ENCODE measurements around the gene ARVCF. TPM values are rescaled to one million over a fixed set of nuclear protein-coding genes. Genes with fewer than 3 reads are reported as not detected.

The ARVCF gene
- total and polyA plus RNA-seq, 2 of the 8 experiments (the other 6 are each of a cell fraction or from before 2014, with no cell fraction given) = 31.0 to 43.2 TPM

- CTCF ChIA-PET (ENCODE audit: partially characterized antibody) = interaction anchor here (0.6 to 1.8 kb wide), 7 partner anchors 14 to 997 kb away, joined by 3 to 7 read pairs (median 5); no protein-coding TSS in a partner anchor
- no peak for DNase-seq (ENCODE audit: low read depth in 1 of 2, low spot score in 2 of 2)
- no peak for TF ChIP-seq EP300 (IDR thresholded peaks at IDR 0.05; ENCODE audit: borderline replicate concordance in 1 of 2, low read depth in 2 of 2, low read length in 2 of 2)
- no peak for TF ChIP-seq SAP30 (IDR thresholded peaks at IDR 0.05; ENCODE audit: insufficient read depth, insufficient replicate concordance, low read length)
- TF ChIP-seq SP2 (IDR thresholded peaks at IDR 0.05; ENCODE audit: low read length) = no peak
- no peak for TF ChIP-seq POLR2A (IDR thresholded peaks at IDR 0.05; ENCODE audit: control extremely low read depth in 1 of 2, low read depth in 2 of 2, low read length in 2 of 2)
These were observed 83.0 kb downstream of the ARVCF start for GRCh38 chr22:19933341-19934241.

More at GRCh38 chr22:19933341-19934241, 83.0 kb downstream of the ARVCF start:
- Histone ChIP-seq H3K4me1 (replicated peaks in 1 of 4; ENCODE audit: control insufficient read depth in 3 of 4, insufficient read depth in 4 of 4, low read length in 3 of 4) (no peaks in the 10 kb centered on the region), H4K5ac (ENCODE audit: insufficient read length, low read depth, low read length) (no peak overlapping the region), H3K18ac (ENCODE audit: extremely low read depth, low read length) (no peak overlapping the region), H2BK12ac (ENCODE audit: low read depth, low read length) (no peak overlapping the region), H4K20me1 (replicated peaks in 1 of 2; ENCODE audit: control insufficient read depth in 1 of 2, insufficient read depth in 2 of 2, low read length in 2 of 2) (peaks cover 0 to 1% of the 10 kb centered on the region in 2 experiments), H2BK120ac (replicated peaks; ENCODE audit: low read depth, low read length) (no peak overlapping the region), H2AFZ (ENCODE audit: low read length) (no peak overlapping the region), H3K79me1 (ENCODE audit: low read depth, low read length) (no peaks in the 10 kb centered on the region), H3K14ac (ENCODE audit: insufficient read length) (no peak overlapping the region), H3K79me2 (ENCODE audit: control insufficient read depth in 1 of 2, insufficient read depth in 2 of 2, low read length in 2 of 2) (no peaks in the 10 kb centered on the region), H3K56ac (replicated peaks; ENCODE audit: insufficient read length, low read depth, low read length) (no peak overlapping the region), H2AK5ac (ENCODE audit: low read depth, low read length) (no peak overlapping the region), H3K36me3 (ENCODE audit: control insufficient read depth in 2 of 4, insufficient read depth in 4 of 4, low read length in 3 of 4) (no peaks in the 10 kb centered on the region), H4K8ac (ENCODE audit: extremely low read depth, insufficient read depth, low read length) (no peak overlapping the region), H3K4me3 (ENCODE audit: extremely low read depth in 1 of 4, insufficient read depth in 2 of 4, low read depth in 3 of 4, low read length in 4 of 4) (no peak overlapping the region), H2BK15ac (ENCODE audit: low read length) (no peak overlapping the region), H3K4me2 (ENCODE audit: insufficient read depth in 1 of 2, low read depth in 2 of 2, low read length in 2 of 2) (no peak overlapping the region), H3K23ac (ENCODE audit: insufficient read length) (no peak overlapping the region), H3K4ac (replicated peaks; ENCODE audit: insufficient read length, low read depth, low read length) (no peak overlapping the region), H2BK5ac (ENCODE audit: low read depth, low read length) (no peak overlapping the region), H3K9me3 (ENCODE audit: insufficient read depth in 2 of 2, low read depth in 1 of 2, low read length in 1 of 2) (no peaks in the 10 kb centered on the region), H3K27me3 (replicated peaks in 1 of 4; ENCODE audit: control insufficient read depth in 3 of 4, extremely low read depth in 1 of 4, insufficient read depth in 3 of 4, low read length in 3 of 4) (no peaks in the 10 kb centered on the region), H2BK20ac (ENCODE audit: low read length) (no peak overlapping the region), H3K27ac (ENCODE audit: low read depth, low read length) (no peak overlapping the region; the same call in 1 of the 2 replicates), H3K23me2 (ENCODE audit: low read depth, low read length) (no peaks in the 10 kb centered on the region), H3K9ac (replicated peaks in 1 of 4; ENCODE audit: extremely low read depth in 1 of 4, low read depth in 3 of 4, low read length in 3 of 4) (no peak overlapping the region), H4K91ac (replicated peaks; ENCODE audit: insufficient read length, low read length) (no peak overlapping the region)
- 85% methylated on average over 9 of the region's 9 CpGs; no CpG with 5 or more reads in 1 of the 2 experiments for WGBS, 2 experiments (ENCODE audit: extremely low coverage in 1 of 2, insufficient coverage in 1 of 2, insufficient read length in 1 of 2, insufficient replicate concordance in 2 of 2, low coverage in 1 of 2, low lambda C conversion rate in 2 of 2, missing lambda C conversion rate in 1 of 2)
- POLR2A ChIA-PET (ENCODE audit: partially characterized antibody) = interaction anchor here (0.6 kb wide), 1 partner anchor 495 kb away, joined by 3 read pairs; no protein-coding TSS in a partner anchor
- no peak for FAIRE-seq
